Chondrocyte (in vitro differentiated cells): ENCODE measurements around the gene MACROD2. TPM values are rescaled to one million over a fixed set of nuclear protein-coding genes. Genes with fewer than 3 reads are reported as not detected.

Source experiments
- DNase-seq: peaks from one replicate; pipeline ENCODE4 v3.0.0; 2021; ENCODE audit warnings: mixed read lengths, low spot score
- H3K27ac Mint-ChIP-seq: one replicate; pipeline ENCODE4 v1.8.0; 2021; ENCODE audit warnings: mild to moderate bottlenecking, moderate library complexity, mixed read lengths; ENCODE audit not compliant: unreplicated experiment
- H3K27me3 Mint-ChIP-seq: 2 replicates; pipeline ENCODE4 v1.8.0; 2021; ENCODE audit warnings: low read depth, mixed read lengths
- H3K36me3 Mint-ChIP-seq: 2 replicates; pipeline ENCODE4 v1.8.0; 2021; ENCODE audit warnings: low read depth, mixed read lengths
- H3K4me1 Mint-ChIP-seq: 2 replicates; pipeline ENCODE4 v1.8.0; 2021; ENCODE audit warnings: low read depth, mild to moderate bottlenecking, mixed read lengths
- H3K4me3 Mint-ChIP-seq: one replicate; pipeline ENCODE4 v1.8.0; 2021; ENCODE audit warnings: mild to moderate bottlenecking, moderate library complexity, mixed read lengths; ENCODE audit not compliant: unreplicated experiment
- H3K9me3 Mint-ChIP-seq: 2 replicates; pipeline ENCODE4 v1.8.0; 2021; ENCODE audit warnings: low read depth, mixed read lengths
- CTCF ChIP-seq: fragments of 200-600 bp; sonication (generic); IDR thresholded peaks from 2 replicates; pipeline ENCODE4 v1.5.0; 2021; ENCODE audit warnings: antibody characterized with exemption, mild to moderate bottlenecking, moderate library complexity
- total RNA-seq: library from RNA; stranded (reverse); gene quantifications from 3 replicates; pipeline ENCODE4 v1.2.1, GENCODE V29; 2021

Gene MACROD2
- total RNA-seq, 1 donor from 2014 or later: 3.2 TPM

DNA sequence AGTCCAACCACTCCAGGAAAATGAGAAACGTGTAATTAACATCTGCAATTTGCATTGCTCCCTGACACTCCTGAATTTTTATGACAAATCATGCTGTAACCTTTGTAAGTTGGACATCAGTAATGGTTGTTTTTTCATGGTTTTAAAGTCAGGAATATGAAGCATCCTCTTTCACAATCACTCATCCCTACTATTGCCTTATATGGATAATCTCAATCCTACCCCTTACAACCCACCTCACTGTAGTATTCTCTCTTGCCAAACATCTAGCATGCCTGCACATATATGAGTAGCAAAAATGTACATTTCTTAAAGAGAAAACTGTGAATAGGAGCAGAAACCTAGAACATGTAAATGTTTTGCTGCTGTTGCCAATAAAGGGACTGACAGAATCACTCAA, 1848.5 kb downstream of the MACROD2 start:
- TF ChIP-seq CTCF: no peak
- no peak overlapping the region for H3K27ac Mint-ChIP-seq
- H3K4me3 Mint-ChIP-seq: no peak overlapping the region
- peaks cover 18% of the 10 kb centered on the region for H3K9me3 Mint-ChIP-seq
- H3K27me3 Mint-ChIP-seq: no peaks in the 10 kb centered on the region
- no peak for DNase-seq
- H3K4me1 Mint-ChIP-seq: no peaks in the 10 kb centered on the region
- no peaks in the 10 kb centered on the region for H3K36me3 Mint-ChIP-seq

GRCh38 chr20:15847196-15847784, 1852.0 kb downstream of the MACROD2 start:
- Mint-ChIP-seq H3K9me3 (peaks cover 12% of the 10 kb centered on the region), H3K36me3 (no peaks in the 10 kb centered on the region), H3K4me1 (no peaks in the 10 kb centered on the region), H3K27me3 (no peaks in the 10 kb centered on the region), H3K4me3 (no peak overlapping the region), H3K27ac (no peak overlapping the region)
- DNase-seq: no peak
- no peak for TF ChIP-seq CTCF

GRCh38 chr20:15848126-15848525, 1852.8 kb downstream of the MACROD2 start:
- TF ChIP-seq CTCF: no peak
- no peak overlapping the region for H3K27ac Mint-ChIP-seq

GRCh38 chr20:15848995-15849610, 1853.8 kb downstream of the MACROD2 start:
- DNase-seq: no peak
- Mint-ChIP-seq H3K9me3 (peaks cover 9% of the 10 kb centered on the region), H3K4me1 (no peaks in the 10 kb centered on the region), H3K36me3 (no peaks in the 10 kb centered on the region), H3K27ac (no peak overlapping the region), H3K27me3 (no peaks in the 10 kb centered on the region), H3K4me3 (no peak overlapping the region)
- no peak for TF ChIP-seq CTCF

More at GRCh38 chr20:15848126-15848525, 1852.8 kb downstream of the MACROD2 start:
- Mint-ChIP-seq H3K36me3 (no peaks in the 10 kb centered on the region), H3K4me1 (no peaks in the 10 kb centered on the region), H3K4me3 (no peak overlapping the region), H3K9me3 (peaks cover 12% of the 10 kb centered on the region), H3K27me3 (no peaks in the 10 kb centered on the region)
- DNase-seq: no peak

GRCh38 chr20:15851576-15852215, 1856.4 kb downstream of the MACROD2 start:
- no peak for DNase-seq
- no peaks in the 10 kb centered on the region for H3K4me1 Mint-ChIP-seq
- TF ChIP-seq CTCF: no peak
- peaks cover 5% of the 10 kb centered on the region for H3K9me3 Mint-ChIP-seq
- no peak overlapping the region for H3K4me3 Mint-ChIP-seq
- H3K27ac Mint-ChIP-seq: no peak overlapping the region
- no peaks in the 10 kb centered on the region for H3K27me3 Mint-ChIP-seq
- H3K36me3 Mint-ChIP-seq: no peaks in the 10 kb centered on the region
